Right cardiac atrium (tissue), 5 donors: ENCODE results near the gene NXPE1. TPM values are rescaled to one million over a fixed set of nuclear protein-coding genes. Genes with fewer than 3 reads are reported as not detected.

Experiments
- ATAC-seq, 2 donors: fragments of 200-7000 bp; cut with Tn5 transposase; one replicate each; pipeline versions ENCODE4 v1.8.0 to v1.9.1; 2020; ENCODE audit warnings: moderate library complexity in 2 of 2, mild to moderate bottlenecking in 1 of 2
- DNase-seq, 3 donors: peaks; one replicate each; pipeline ENCODE4 v3.0.0-alpha.2; 2020
- H3K27ac ChIP-seq: one replicate; pipeline ENCODE4 v1.5.1; 2013; ENCODE audit warnings: mild to moderate bottlenecking, low read length, control low read depth, moderate library complexity
- H3K27me3 ChIP-seq: one replicate; pipeline ENCODE4 v1.6.1; 2013; ENCODE audit not compliant: control insufficient read depth, insufficient read depth
- H3K4me1 ChIP-seq: one replicate; pipeline ENCODE4 v1.6.1; 2013; ENCODE audit warnings: low read length; ENCODE audit not compliant: control insufficient read depth, insufficient read depth
- H3K4me3 ChIP-seq: one replicate; pipeline ENCODE4 v1.5.1; 2013; ENCODE audit warnings: low read length, control low read depth
- H3K9me3 ChIP-seq: one replicate; pipeline ENCODE4 v1.6.1; 2013; ENCODE audit warnings: low read length; ENCODE audit not compliant: control insufficient read depth
- WGBS: extraction: QIAGEN DNeasy Blood & Tissue Kit; methylation state at CpG from one replicate; pipeline ENCODE4 v1.1.7; 2013; 5-methylcytosine and 5-hydroxymethylcytosine counted together
- intact Hi-C, 4 donors: fragments of 100-400 bp; cut with DNase I; formaldehyde crosslinking; loops; one replicate each; pipeline versions ENCODE4 v1.11.0 to v1.14.0; 2022 to 2023
- polyA plus RNA-seq: library from polyadenylated mRNA; stranded (reverse); fragments of 200-250 nt; gene quantifications from one replicate; pipeline ENCODE4 v1.2.3, GENCODE V29; 2013
- total RNA-seq, 4 donors: library from RNA; stranded (reverse); fragmentation: NEBNext Ultra II Directional; extraction: Animal tissue kit (Norgen Biotek cat#: 25700); gene quantifications; one replicate each; pipeline ENCODE4 v1.2.1, GENCODE V29; 2021
- donor health status: healthy with polysubstance abuse.
- donor health status: DM: no; HTN: yes; CAD: no.
- donor health status: DM: no; HTN: no; CAD: no.
- donor health status: DM: no; HTN: yes; CAD: no; lungs with severe emphysema.
- donor health status: DM: yes; HTN: yes; CAD: no.

The NXPE1 gene
- total and polyA plus RNA-seq, 5 donors, result not detected

GRCh38 chr11:114483929-114484328, 75.8 kb downstream of the NXPE1 start:
- 84% methylated on average over 2 of the region's 2 CpGs for WGBS
- Histone ChIP-seq H3K4me1 (no peaks in the 10 kb centered on the region), H3K27ac (no peak overlapping the region), H3K4me3 (no peak overlapping the region), H3K27me3 (no peaks in the 10 kb centered on the region), H3K9me3 (no peaks in the 10 kb centered on the region)
- DNase-seq (no peak), ATAC-seq (no peak)
- intact Hi-C loops, result no loop called here

GRCh38 chr11:114482114-114482513, 77.6 kb downstream of the NXPE1 start:
- no peak overlapping the region for H3K4me3 ChIP-seq
- no peaks in the 10 kb centered on the region for H3K27me3 ChIP-seq
- no peak for DNase-seq
- no peaks in the 10 kb centered on the region for H3K9me3 ChIP-seq
- no peak overlapping the region for H3K27ac ChIP-seq
- no peak for ATAC-seq
- intact Hi-C loops, result no loop called here
- 78% methylated on average over 1 of the region's 1 CpG for WGBS
- H3K4me1 ChIP-seq, result no peaks in the 10 kb centered on the region

GRCh38 chr11:114479331-114479730, 80.3 kb downstream of the NXPE1 start:
- 90% methylated on average over 1 of the region's 1 CpG for WGBS
- ATAC-seq (no peak), DNase-seq (no peak)
- Histone ChIP-seq H3K9me3 (no peaks in the 10 kb centered on the region), H3K4me1 (no peaks in the 10 kb centered on the region), H3K4me3 (no peak overlapping the region), H3K27me3 (no peaks in the 10 kb centered on the region), H3K27ac (no peak overlapping the region)
- intact Hi-C loops, result no loop called here

- WGBS, result 72% methylated on average over 4 of the region's 4 CpGs
- Histone ChIP-seq H3K27me3 (no peaks in the 10 kb centered on the region), H3K4me1 (no peaks in the 10 kb centered on the region), H3K27ac (no peak overlapping the region), H3K4me3 (no peak overlapping the region), H3K9me3 (no peaks in the 10 kb centered on the region)
- DNase-seq, result no peak
- ATAC-seq, result no peak
- intact Hi-C loops, result no loop called here
Observed at GRCh38 chr11:114478768-114479167, 80.9 kb downstream of the NXPE1 start.

GRCh38 chr11:114478001-114478410, 81.7 kb downstream of the NXPE1 start:
- Histone ChIP-seq H3K27me3 (no peaks in the 10 kb centered on the region), H3K4me3 (no peak overlapping the region), H3K9me3 (no peaks in the 10 kb centered on the region), H3K4me1 (no peaks in the 10 kb centered on the region), H3K27ac (no peak overlapping the region)
- ATAC-seq (no peak), DNase-seq (no peak)
- 28% methylated on average over 2 of the region's 2 CpGs for WGBS
- intact Hi-C loops, result no loop called here

- ATAC-seq (no peak), DNase-seq (no peak)
- Histone ChIP-seq H3K9me3 (no peaks in the 10 kb centered on the region), H3K4me3 (no peak overlapping the region), H3K27me3 (no peaks in the 10 kb centered on the region), H3K4me1 (no peaks in the 10 kb centered on the region), H3K27ac (no peak overlapping the region)
- intact Hi-C loops, result no loop called here
- 87% methylated on average over 2 of the region's 2 CpGs for WGBS
Observed at GRCh38 chr11:114472661-114473060, 87.0 kb downstream of the NXPE1 start.

Other genes with a start within 250 kb of the NXPE1 start
- gene C11orf71, start 159.4 kb downstream of the NXPE1 start, total RNA-seq, result 10 to 100 TPM in 1 of 4 donors, 1 to 10 TPM in 3; 6.7 to 13.6 (median 8.5) TPM
- 11.8 TPM for gene C11orf71, start 159.4 kb downstream of the NXPE1 start, polyA plus RNA-seq
- 10 to 100 TPM; 20.5 to 24.5 (median 22.2) TPM for gene RBM7, start 159.2 kb downstream of the NXPE1 start, total RNA-seq
- 7.9 TPM for gene RBM7, start 159.2 kb downstream of the NXPE1 start, polyA plus RNA-seq
- gene REXO2, start 120.4 kb downstream of the NXPE1 start, total RNA-seq, result 100 to 1,000 TPM; 119 to 131 (median 122) TPM
- 175 TPM for gene REXO2, start 120.4 kb downstream of the NXPE1 start, polyA plus RNA-seq
- not detected for gene NXPE4, start 35.9 kb upstream of the NXPE1 start, total RNA-seq
- not detected for gene NXPE4, start 35.9 kb upstream of the NXPE1 start, polyA plus RNA-seq
- gene NXPE2, start 118.6 kb upstream of the NXPE1 start, total RNA-seq, result under 1 TPM in 3 of 4 donors, not detected in 1; 0.21 to 0.40 (median 0.36) TPM
- 0.07 TPM for gene NXPE2, start 118.6 kb upstream of the NXPE1 start, polyA plus RNA-seq